Cerebellar nuclear complex (tissue), 1 donor: ENCODE measurements around the gene INPP5K.

Source experiments
- DNase-seq, 2 experiments: peaks; one replicate each; lab custom pipeline; 2025; lab: John Stamatoyannopoulos, UW

INPP5K gene

DNA sequence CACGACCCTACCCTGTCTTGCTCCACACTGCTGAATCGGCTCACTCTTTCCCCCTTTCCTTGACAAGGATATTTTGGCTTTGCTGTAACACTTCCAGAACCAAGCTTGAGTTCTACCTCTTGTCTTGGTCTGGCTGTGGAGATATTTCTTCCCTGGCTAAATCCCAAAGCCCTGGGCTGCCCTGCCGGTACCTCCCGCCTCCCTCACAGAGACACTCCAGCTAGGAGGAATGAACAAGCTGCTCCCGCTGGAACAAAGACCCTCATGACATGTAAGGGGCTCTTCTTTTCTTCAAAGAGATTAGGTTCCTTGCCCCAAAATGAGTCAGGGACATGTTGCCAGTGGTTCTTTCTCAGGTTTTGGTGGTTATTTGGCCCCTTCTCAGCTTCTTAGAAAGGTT lies 10.8 kb downstream of the INPP5K start:
- DNase-seq, result no peak

DNA sequence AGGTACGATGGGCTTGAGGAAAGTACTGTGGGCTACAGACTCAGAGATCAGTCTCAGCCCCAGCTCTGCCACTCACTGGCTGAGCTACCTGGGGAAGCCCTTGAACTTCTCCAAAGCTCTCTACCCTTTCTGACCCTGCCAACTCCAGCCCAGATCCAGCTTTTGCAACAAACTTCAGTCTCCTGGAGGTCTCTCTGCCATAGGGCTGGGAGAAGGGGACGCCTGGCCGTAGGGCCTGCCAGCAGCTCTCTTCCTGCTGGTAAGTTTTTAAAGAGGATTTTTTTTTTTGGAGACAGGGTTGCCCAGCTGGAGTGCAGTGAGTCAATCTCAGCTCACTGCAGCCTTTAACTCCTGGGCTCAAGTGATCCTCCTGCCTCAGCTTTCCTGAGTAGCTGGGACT lies 11.5 kb downstream of the INPP5K start:
- DNase-seq, result no peak

DNA sequence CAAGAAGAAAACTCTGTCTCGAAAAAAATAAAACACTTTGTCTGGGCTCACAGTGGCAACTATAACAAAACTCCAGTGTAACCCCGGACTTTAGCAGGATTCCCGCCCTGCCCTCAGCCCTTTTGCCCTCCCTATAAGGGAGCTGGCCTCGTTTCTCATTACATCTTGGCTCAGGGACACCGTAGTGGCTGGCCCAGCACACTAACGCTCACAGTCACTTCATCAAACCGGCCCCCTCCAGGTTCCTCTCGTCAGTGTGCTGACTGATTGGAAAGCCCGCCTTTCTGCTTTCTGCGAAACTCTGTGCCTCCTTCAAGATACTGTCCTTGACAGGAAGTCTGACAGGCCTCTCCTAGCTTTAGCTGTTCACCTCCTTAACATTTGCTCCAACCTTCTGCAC lies 12.7 kb downstream of the INPP5K start:
- no peak for DNase-seq

DNA sequence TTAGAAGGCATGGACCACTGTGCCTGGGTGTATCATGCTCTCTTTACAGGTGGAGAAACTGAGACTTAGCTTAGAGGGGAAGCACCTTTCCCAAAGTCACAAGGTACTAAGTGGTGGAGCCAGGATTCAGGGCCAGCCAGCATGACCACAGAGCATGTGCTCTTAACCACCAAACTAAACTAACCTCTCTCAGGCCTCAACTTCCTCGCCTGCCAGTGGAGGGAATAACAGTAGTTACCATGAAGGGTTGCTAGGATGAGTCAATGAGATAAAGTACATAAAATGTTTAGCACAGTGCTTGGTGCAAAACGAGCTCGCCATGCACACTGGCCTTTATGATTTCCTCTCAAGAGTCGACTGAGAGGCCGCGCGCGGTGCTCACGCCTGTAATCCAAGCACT lies 17.5 kb downstream of the INPP5K start:
- no peak for DNase-seq

DNA sequence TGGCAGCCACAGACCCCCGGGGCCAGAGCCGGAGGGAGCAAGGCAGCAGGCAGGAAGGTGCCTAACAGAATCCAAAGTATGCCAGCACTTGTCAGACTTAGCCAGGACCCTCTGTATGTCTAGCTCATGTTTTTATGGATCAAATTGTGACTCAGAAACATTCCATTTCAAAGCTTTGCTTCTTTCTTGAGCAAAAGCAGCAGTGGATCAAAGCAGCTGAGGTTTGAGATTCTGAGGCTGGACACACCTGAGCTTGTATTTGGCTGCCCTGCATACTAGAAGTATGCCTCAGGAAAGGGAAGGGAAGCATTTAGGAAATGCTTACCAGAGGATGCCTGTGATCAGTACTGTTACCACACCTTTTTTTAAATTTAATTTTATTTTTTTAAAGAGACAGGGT lies 18.2 kb downstream of the INPP5K start:
- DNase-seq, result no peak

DNA sequence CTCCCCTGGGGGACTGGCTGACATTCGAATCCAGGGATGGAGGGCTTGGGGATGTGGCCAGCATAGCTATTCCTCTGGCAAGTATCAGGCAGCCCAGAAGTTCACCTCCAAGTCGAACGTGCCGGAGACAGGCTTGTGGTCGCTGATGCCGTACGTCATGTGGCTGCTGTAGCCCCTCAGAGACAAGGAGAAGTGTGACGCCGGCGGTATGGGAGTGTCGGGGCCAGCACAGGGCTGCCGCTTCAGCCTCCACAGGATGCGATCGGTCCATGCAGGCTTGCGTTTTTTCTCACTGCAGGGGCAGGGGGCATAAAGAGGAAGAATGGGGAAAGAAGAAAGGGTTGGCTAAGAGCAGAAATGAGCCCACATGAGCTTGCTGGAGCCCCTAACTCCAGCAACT lies 18.6 kb downstream of the INPP5K start:
- DNase-seq, result no peak

DNA sequence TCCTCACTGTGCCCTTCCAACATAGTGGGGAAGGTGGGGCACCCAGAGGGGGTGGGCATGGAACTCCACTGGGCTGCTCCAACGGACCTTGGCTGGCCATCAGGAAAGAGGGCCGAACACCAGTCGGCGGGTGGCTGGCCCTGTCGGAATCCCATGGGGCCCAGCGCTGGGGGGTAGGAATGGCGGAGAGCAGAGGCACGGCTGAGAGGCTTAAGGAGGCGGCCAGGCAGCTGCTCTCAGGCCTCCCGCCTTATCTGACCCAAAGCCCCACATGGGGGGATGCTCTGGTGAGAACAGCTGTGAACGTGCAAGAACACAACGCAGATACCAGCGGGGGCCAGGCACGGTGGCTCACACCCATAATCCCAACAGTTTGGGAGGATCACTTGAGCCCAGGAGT lies 19.5 kb downstream of the INPP5K start:
- DNase-seq, result no peak

DNA sequence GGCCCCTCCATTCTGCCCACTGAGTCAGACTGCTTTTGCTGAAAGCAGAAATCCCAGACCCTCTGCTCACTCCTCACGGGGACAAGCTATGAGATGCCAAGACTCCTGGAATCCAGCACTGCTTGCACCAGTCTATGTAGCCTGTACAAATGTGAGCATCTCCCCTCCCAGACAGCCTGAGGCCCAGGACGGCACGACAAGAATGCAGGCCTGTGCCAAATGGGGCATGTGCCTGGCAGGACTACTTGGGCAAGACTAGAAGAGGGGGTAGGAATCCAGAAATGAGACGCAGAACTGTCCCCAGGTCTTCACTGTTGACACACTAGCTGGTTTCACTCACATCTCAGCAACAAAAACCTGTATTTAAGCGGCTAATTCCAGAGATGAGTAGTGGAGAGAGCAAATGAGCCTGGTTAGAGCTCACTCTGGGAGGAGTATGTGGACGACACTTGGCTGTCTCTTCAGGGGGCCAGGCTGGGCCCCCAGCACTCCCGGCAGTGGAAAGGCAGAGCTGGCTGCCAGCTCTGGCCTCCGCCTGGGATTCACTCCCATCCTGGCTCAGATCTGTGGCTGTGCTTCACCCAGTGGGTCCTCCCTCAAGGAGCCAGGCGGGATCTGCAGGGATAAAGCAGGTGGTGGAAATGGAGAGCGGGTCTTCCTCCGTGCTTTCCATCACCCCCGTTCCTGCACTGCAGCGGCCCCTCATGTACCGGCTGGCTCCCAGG lies 21.0 kb downstream of the INPP5K start:
- DNase-seq, result no peak

DNA sequence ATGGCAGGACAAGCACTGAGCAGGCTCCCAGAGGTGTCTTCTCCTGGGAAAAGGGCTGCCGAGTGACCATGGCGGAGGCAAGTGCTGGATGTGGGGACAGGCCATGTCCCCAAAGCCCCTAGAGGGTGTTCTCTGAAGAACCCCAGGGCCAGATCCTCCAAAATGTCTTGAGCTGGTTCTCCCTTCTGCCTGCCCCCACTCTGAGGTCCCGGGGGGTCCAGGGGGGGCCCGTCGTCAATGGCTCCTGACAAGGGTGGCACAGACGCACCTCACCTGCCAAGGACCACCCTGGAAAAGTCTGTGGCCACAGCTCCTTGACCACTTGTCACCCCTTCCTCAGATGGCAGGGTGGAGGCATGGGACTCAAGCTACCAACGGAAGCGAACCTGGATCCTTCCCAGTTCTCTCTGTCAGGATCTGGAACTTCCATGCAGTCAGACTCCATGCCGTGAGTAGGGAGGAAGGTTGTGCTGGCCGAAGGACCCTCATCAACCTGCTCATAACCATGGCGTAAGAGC lies 21.6 kb downstream of the INPP5K start:
- no peak for DNase-seq

DNA sequence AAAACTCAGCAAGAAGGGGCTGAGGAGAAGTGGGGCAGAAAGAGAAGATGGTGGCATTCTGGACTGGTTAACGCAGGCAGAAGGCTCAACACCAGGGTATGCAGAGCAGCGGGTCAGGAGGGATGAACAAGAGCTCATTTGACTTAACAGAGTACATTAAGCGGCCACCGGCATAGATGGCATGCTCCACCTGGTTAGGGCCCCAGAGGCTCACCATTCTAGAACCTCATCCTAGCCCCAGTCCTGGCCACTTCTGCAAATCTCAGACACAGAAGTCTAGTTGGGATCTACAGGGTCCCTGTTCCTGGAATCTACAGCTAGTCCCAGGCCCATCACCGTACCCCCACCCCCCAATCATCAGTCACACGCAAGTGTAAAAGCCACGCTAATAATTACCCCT lies 22.2 kb downstream of the INPP5K start:
- DNase-seq, result no peak

DNA sequence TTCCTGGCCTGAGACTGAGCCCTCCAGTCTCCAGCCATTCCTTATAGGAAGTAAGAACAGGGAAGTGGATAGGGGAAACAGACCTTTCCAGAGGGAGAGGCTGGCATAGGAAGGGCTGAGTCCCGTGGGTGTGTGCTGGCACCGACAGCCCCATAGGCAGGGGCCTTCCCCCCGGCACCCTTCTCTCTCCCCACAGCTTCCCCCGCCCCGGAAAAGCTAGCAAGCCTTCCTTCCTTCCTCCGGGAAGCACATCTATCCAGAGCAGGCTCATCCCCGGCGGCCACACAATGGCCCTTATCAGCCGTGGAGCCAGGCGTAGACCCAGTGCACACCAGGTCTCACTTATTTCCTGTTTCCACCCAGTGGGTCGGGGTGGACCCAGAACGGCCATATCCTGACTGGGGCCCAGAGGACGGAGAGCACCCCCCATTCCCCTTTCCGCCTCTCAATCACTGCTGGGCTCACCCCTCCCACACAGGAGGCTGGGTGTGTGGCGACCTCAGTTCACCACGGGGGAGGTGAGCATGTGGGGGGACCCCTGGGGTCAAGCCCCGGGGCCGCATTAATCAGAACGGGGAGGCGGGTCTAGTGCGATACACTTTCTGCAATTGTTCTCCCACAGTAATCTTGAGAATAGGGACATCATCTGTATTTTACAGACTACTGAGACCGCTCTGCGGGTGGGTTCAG lies 23.0 kb downstream of the INPP5K start:
- DNase-seq, result no peak

DNA sequence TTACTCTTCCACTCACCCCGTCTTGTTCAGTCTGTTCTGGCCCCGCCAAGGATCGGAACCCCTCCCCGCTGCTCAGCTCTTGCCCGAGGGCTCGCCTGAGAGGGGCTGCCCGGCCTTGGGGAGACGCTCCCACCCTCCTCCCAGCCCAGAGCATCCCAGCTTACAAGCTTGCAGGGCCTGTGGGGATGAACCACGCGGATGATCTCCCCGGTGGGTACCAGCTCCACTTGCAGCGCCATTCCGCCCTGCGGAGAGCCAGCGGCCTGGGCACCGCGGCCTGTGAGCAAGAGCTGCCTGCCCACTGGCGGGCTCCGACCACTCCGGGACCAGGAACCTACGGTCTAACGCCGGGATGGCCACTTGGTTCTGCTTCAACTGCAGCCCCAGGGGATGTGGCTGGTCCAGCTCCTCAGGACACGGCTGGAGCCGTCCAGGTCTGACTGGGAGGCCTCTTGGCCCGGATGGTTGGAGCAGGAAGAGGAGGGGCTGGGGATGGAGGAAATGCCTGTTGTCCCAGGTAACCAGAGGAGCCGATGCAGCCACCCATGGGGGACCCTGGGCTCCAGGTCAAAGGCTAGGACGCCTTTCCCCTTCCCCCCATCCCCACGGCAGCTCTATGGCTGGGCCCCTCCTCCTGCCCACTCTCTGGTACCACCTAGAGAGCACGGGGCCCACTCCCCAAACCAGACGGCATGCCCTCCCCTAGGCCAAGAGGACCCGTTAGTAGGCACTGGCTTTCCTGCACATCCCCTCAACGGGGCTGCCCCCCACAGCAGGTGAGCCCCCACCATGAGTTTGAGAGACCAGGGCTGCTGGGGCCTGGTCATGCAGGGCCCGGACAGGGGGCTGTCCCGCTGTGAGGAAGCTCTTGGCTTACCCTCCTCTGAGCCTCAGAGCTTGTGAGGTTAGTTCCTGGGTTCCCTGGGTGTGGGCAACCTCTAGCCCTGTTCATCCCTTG lies 23.9 kb downstream of the INPP5K start, which contains the start of gene MYO1C:
Gene MYO1C, minus strand, starts transcription at position 438 of the 958 bp plus-strand sequence. Its CDS starts 199 bp downstream, at position 239.
- DNase-seq, result no peak

DNA sequence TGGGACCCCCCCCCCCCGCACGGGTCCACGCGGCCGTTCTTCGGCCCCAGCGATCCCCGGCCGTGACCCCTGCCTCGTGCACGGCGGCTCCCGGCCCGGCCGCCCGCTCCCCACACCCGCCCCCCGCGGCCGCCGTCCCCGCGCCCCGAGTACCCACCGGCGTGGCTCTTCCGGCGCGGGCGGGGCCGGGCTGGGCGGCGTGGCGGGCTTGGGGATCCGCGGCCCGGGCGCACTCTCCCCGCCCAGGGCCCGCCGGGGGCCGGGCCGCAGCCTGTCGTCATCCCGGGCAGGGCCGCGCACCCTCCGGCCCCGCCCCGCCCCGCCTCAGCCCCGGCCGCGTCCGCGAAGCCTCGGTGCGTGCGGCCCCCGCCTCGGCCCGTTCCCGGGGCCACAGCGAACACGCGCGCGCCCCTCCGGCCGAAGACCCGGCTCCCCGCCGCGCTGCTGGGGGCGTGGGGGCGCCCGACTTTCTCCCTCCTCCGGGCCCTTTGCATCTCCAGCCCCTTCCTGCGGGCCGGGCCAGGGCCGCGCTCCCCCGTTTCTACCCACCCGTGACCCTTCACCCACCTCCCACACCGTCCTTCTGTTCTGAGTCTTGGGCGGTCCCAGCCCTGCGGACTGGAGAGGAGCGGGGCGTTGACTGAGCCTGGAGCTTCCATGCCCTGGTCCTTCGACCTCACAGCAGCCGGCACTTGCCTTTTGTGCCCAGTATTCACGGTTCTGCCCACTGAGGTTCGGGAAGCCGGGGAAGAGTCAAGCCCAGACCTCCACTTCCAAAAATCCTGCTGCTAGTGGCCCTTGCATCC lies 24.8 kb downstream of the INPP5K start:
- DNase-seq, result no peak

DNA sequence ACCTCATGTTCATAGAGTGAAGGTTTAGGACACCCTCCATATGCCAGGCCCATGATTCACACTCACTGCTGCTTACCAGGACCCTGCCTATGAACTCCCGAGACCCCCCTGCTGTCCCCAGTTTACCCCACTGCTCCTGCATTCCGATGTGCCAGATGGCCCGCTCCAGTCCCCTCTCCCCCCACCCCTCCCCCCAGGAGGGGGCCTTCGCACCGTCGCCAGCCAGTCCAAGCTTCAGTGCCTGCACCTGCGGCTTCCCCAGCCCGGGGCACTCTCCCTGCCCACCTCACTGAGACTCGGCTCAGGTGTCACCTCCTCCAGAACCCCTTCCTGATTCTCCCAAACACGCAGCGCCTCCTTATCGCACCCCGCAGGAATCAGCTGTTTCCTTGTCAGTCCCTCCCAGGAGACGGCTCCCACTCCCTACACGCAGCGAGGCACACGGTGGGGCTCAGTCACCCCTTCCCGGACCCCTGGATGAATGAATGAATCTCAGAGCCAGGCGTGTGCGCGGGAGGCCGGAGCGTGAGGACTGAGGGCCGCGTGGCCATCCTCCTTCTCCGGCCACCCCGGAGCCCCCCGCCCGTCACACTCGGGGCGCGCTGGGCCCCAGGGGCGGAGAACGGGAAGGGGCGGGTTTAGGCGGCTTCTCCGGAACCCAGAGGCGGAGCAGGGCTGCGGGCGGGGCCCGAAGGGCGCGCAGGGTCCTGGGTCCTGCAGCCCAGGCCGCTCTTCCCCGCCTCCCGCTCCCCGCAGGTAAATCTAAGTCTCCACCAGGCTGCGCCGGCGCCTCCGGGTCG lies 25.6 kb downstream of the INPP5K start:
- DNase-seq, result no peak

DNA sequence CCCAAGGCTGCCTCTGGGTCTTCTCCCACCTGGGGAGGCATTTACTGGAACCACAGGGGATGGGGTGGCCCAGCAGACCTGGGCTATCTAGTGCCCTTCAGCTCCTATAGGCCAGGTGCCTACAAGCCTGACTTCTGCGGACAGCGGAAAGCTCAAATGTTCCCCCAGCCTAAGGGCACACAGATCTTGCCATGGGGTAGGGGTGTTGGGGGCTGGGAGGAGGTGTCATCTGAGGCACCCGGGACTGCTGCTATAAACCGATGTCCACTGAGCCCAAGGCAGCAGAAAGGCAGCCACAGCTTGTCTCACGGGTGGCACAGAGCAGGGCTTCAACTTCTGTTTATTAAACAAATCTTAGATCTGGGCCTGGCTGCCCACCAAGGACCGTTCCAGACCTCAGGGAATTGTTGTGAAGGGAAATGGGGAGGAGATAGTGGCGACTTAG lies 27.6 kb downstream of the INPP5K start:
- no peak for DNase-seq

DNA sequence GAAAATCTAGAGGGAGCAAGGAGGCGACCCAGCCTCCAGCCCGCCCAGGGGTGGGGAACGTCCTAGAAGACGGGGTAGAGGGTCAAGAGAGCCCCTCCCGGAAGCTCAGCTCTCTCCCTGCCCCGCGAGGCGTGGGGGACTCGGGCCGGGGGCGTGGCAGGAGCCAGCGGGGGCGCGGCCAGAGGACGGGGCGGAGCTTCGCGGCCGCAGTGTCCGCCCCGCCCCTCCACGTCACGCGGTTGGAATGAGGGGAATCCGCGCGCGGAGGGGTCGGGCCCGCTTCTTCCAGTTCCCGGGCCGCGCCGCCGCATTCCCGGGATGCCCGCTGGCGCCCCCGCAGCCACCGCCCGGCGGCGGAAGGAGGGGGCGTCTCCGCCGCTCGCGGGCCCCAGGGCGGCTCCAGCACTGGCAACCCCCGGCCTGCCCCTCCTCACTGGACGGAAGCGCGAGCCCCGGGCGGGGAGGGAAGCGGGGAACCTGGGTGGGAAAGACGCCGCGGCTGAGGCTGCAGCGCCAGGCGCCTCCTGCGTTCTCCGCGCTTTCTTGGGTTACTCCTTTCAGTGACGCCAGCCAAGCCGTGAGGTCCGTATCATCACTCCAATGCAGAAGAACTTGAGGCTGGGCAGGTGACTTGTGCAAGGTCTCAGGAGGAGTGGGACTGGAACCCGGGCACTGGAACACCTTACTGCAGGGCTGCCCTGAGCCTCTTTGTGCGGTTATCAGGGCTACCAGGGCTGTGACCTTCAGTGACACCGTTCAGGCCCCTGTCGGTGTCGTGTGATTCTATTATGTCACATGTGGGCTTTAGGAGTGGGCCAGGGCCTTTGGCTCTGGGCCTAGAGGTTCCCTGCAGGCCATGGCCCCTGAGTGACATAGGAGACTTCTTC lies 28.2 kb downstream of the INPP5K start:
- peak in 1 of 2 experiments; percentile 22 for DNase-seq

DNA sequence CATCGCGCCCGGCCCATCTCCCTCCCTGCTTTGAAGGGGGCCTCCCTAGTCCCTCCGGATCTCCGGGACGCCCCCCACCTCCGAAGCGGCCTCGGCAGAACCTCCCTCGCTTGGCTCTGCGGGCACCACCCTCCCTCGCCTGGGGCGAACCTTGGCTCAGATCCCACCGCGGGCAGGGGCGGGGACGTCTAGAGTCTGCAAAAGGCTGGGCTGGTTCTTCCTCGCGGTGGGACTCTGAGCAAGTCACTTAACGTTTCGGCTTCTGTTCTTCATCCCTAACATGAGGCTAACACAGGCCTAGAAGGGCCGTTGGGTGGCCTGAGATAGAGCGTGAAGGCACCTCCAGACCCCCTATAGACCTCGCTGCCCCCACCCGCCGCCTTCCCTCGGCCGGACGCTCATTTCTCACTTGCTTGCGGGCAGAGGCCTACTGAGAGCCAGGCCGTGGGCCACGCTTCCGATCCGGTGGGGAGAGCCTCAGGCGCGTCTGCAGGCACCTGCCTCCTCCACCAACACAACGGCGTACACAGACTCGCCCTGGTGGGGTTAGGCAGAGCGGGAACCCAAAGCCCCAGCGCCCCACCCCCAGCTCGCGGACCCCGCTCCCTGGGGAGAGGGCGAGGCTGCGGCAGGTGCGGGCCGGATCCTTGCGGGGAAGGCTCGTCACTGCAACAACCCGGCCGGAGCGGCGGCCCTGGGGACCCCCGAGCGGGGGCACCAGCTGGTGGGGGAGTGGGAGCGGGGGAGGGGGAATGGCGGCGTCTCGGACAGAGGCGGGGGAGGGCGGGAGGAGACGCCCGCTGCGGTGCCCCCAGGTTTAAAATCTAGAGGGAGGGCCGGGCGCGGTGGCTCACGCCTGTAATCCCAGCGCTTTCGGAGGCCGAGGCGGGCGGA lies 29.4 kb downstream of the INPP5K start:
- DNase-seq, result no peak
